ENCODE results near the gene C2orf69. TPM values are rescaled to one million over a fixed set of nuclear protein-coding genes. Genes with fewer than 3 reads are reported as not detected.

Gene C2orf69
- total RNA-seq, 1 donor from 2014 or later, result 13.6 TPM

DNA sequence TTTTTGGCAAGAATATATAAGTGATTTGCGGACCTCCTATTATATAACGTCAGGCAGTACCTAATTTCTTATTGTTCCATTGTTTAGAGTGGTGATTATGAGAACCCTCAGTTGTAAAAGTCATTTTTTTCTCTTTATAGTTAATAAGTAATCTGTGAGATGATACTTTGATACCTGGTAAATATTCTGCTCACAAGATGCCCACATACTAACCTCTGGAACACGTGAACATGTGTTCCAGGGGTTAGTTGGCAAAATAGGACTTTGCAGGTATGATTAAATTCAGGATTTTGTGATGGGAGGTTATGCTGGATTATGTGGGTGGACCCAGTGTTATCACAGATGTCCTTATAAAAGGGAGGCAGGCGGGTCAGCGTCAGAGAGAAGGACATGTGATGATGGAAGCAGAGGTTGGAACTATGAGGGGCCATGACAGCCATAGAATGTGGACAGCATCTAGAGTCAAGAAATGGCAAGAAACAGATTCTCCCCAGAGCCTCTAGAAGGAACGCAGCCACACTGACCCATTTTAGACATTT is 61.1 kb downstream of the C2orf69 start:
- no peak overlapping the region for H3K27ac Mint-ChIP-seq
- no peak for DNase-seq (ENCODE audit: low spot score, unreplicated experiment)
- H3K36me3 Mint-ChIP-seq (ENCODE audit: insufficient read depth), result peaks cover 4% of the 10 kb centered on the region
- H3K4me1 Mint-ChIP-seq (ENCODE audit: low read depth), result peaks cover 6% of the 10 kb centered on the region
- TF ChIP-seq, protein P1, sequence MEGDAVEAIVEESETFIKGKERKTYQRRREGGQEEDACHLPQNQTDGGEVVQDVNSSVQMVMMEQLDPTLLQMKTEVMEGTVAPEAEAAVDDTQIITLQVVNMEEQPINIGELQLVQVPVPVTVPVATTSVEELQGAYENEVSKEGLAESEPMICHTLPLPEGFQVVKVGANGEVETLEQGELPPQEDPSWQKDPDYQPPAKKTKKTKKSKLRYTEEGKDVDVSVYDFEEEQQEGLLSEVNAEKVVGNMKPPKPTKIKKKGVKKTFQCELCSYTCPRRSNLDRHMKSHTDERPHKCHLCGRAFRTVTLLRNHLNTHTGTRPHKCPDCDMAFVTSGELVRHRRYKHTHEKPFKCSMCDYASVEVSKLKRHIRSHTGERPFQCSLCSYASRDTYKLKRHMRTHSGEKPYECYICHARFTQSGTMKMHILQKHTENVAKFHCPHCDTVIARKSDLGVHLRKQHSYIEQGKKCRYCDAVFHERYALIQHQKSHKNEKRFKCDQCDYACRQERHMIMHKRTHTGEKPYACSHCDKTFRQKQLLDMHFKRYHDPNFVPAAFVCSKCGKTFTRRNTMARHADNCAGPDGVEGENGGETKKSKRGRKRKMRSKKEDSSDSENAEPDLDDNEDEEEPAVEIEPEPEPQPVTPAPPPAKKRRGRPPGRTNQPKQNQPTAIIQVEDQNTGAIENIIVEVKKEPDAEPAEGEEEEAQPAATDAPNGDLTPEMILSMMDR (IDR thresholded peaks at IDR 0.05; ENCODE audit: unreplicated experiment), result no peak
- no peaks in the 10 kb centered on the region for H3K9me3 Mint-ChIP-seq (ENCODE audit: low read depth)
- no peak overlapping the region for H3K4me3 Mint-ChIP-seq (ENCODE audit: low read depth)
- H3K27me3 Mint-ChIP-seq, result no peaks in the 10 kb centered on the region

DNA sequence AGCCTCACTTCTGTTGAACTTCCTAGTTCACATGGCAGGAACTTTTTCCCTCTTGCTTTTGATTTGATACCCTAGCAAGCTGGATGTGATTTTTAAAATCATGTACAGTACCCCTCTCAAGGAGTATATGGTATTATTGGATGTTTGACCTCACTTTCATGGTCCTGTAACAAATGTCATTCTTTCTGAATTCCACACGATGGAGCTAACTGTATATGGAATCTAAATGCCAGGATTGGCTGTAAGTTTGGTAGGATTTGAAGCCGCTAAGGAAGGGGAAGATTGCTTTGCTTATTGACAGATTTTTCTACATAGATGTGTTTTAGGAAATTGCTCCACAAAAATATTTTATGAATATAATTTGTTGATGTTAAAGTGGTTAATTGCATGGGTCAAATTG is 62.6 kb downstream of the C2orf69 start:
- Mint-ChIP-seq H3K27ac (no peak overlapping the region), H3K36me3 (ENCODE audit: insufficient read depth) (no peaks in the 10 kb centered on the region)
- DNase-seq (ENCODE audit: low spot score, unreplicated experiment), result no peak

DNA sequence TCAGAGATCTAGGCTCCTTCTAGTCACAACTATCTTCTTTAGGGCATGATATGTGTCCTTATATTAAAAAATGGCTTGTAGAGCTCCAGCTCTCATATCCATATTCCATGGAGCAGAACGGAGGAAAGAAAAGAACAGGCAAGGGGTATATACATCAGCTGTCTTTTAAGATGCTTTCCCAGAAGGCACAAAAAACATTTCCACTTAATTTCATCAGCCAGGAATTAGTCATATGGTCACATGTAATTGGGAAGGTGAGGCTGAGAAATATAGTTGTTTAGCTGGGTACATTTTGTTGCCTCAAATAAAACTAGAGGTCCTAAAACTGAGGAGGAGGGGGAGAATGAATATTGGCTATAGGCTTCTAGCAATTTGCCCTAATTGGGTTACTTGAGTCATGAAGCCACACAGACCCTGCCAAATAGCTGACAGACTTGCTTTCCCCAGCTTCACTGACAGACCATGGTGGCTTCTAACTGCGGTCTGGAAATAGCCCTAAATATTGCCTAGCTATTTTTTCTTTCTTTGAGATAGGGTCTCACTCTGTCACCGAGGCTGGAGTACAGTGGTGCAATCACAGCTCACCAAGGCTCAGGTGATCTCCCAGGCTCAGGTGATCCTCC is 64.3 kb downstream of the C2orf69 start:
- H3K27ac Mint-ChIP-seq, result no peak overlapping the region
- peaks cover 16% of the 10 kb centered on the region for H3K4me1 Mint-ChIP-seq (ENCODE audit: low read depth)
- no peaks in the 10 kb centered on the region for H3K36me3 Mint-ChIP-seq (ENCODE audit: insufficient read depth)
- no peaks in the 10 kb centered on the region for H3K9me3 Mint-ChIP-seq (ENCODE audit: low read depth)
- H3K27me3 Mint-ChIP-seq, result no peaks in the 10 kb centered on the region
- DNase-seq (ENCODE audit: low spot score, unreplicated experiment), result no peak
- TF ChIP-seq, protein P1 (IDR thresholded peaks at IDR 0.05; ENCODE audit: unreplicated experiment), result no peak
- no peak overlapping the region for H3K4me3 Mint-ChIP-seq (ENCODE audit: low read depth)

More for the DNA sequence above, 62.6 kb downstream of the C2orf69 start:
- TF ChIP-seq, protein P1 (IDR thresholded peaks at IDR 0.05; ENCODE audit: unreplicated experiment), result peak; percentile 76
- H3K27me3 Mint-ChIP-seq, result no peaks in the 10 kb centered on the region
- H3K4me3 Mint-ChIP-seq (ENCODE audit: low read depth), result no peak overlapping the region
- H3K9me3 Mint-ChIP-seq (ENCODE audit: low read depth), result no peaks in the 10 kb centered on the region
- H3K4me1 Mint-ChIP-seq (ENCODE audit: low read depth), result peaks cover 12% of the 10 kb centered on the region

Other genes with a start within 250 kb of the C2orf69 start
- gene FTCDNL1, start 60.1 kb upstream of the C2orf69 start, total RNA-seq, result 0.73 and 1.2 TPM in 2 replicates
- gene TYW5, start 44.2 kb downstream of the C2orf69 start, total RNA-seq, result 16.6 and 17.9 TPM in 2 replicates
- gene MAIP1, start 44.3 kb downstream of the C2orf69 start, total RNA-seq, result 18.8 and 20.4 TPM in 2 replicates

Measured in progenitor cell of endocrine pancreas (in vitro differentiated cells).